Transverse colon (tissue), 4 donors: ENCODE measurements around the gene ARID3B.

Experiments
- CTCF ChIP-seq, 5 experiments: fragments of 200-600 bp in 3 of 5; fragments of 450-650 bp in 2 of 5; sonication (generic) in 3 of 5; IDR thresholded peaks; 1 replicate in 2 of 5; 2 replicates in 3 of 5; pipeline ENCODE4 v1.5.1; 2016 to 2017; ENCODE audit warnings: antibody characterized with exemption in 5 of 5, inconsistent platforms in 3 of 5, mild to moderate bottlenecking in 2 of 5, moderate library complexity in 1 of 5
- POLR2AphosphoS5 ChIP-seq, 3 donors: sonication (generic); formaldehyde crosslinking; IDR thresholded peaks; one replicate each; pipeline ENCODE4 v1.6.1; 2016; ENCODE audit warnings: antibody characterized with exemption in 3 of 3

GRCh38 chr15:74621936-74622335 is 80.9 kb downstream of the ARID3B start:
- TF ChIP-seq CTCF (IDR thresholded peaks at IDR 0.05): no peak
- no peak for TF ChIP-seq POLR2AphosphoS5 (IDR thresholded peaks at IDR 0.05)
